Testis (tissue), 3 donors: ENCODE results near the gene LPCAT3. TPM values are rescaled to one million over a fixed set of nuclear protein-coding genes. Genes with fewer than 3 reads are reported as not detected.

Experiments
- DNase-seq: peaks from one replicate; pipeline ENCODE4 v3.0.0-alpha.2; 2019
- H3K27ac ChIP-seq, 2 donors: fragments of 200-600 bp; sonication (generic); one replicate each; pipeline ENCODE4 v1.5.1; 2019
- H3K27me3 ChIP-seq: fragments of 200-600 bp; sonication (generic); one replicate; pipeline ENCODE4 v1.5.1; 2019
- H3K36me3 ChIP-seq: fragments of 200-600 bp; sonication (generic); one replicate; pipeline ENCODE4 v1.5.1; 2017; ENCODE audit warnings: low read depth; ENCODE audit errors: missing control alignments
- H3K4me1 ChIP-seq: fragments of 200-600 bp; sonication (generic); one replicate; pipeline ENCODE4 v1.5.1; 2019
- H3K4me3 ChIP-seq, 2 donors: fragments of 200-600 bp; sonication (generic); one replicate each; pipeline ENCODE4 v1.5.1; 2017 to 2019
- H3K9me3 ChIP-seq: fragments of 200-600 bp; sonication (generic); one replicate; pipeline ENCODE4 v1.5.1; 2017
- POLR2A ChIP-seq: fragments of 450-650 bp; IDR thresholded peaks from one replicate; pipeline ENCODE4 v1.6.1; 2017; ENCODE audit warnings: antibody characterized with exemption, mild to moderate bottlenecking, moderate library complexity
- WGBS, 2 donors: methylation state at CpG; one replicate each; pipeline ENCODE4 v1.1.5; 2018; 5-methylcytosine and 5-hydroxymethylcytosine counted together
- intact Hi-C: fragments of 100-400 bp; cut with DNase I; formaldehyde crosslinking; loops from one replicate; pipeline ENCODE4 v1.15.1; 2023; ENCODE audit warnings: low total_unique reads
- polyA plus RNA-seq: library from polyadenylated mRNA; stranded (reverse); fragments of 350-450 nt; fragmentation: Illumina TruSeq; extraction: RNeasy Lipid Tissue Mini Kit (QIAGEN cat#74804); gene quantifications from one replicate; pipeline ENCODE4 v1.2.3, GENCODE V29; 2014; ENCODE audit warnings: low read depth, low replicate concordance; ENCODE audit not compliant: insufficient read depth
- total RNA-seq, 2 donors: library from RNA; depleted of rRNA; stranded (reverse); fragments of >200 nt; gene quantifications; one replicate each; pipeline ENCODE4 v1.2.3, GENCODE V29; 2016
- TF ChIP-seq, protein P1 (sequence below), 3 experiments: fragments of 450-650 bp in 2 of 3; fragments of 200-600 bp in 1 of 3; sonication (generic) in 1 of 3; IDR thresholded peaks; one replicate each; pipeline ENCODE4 v1.5.1; 2016 to 2019; ENCODE audit warnings: antibody characterized with exemption in 3 of 3, mild to moderate bottlenecking in 2 of 3, moderate library complexity in 1 of 3

LPCAT3 gene
- total and polyA plus RNA-seq, 3 donors from 2014 or later, result 26.0 to 33.2 (median 30.2) TPM

DNA sequence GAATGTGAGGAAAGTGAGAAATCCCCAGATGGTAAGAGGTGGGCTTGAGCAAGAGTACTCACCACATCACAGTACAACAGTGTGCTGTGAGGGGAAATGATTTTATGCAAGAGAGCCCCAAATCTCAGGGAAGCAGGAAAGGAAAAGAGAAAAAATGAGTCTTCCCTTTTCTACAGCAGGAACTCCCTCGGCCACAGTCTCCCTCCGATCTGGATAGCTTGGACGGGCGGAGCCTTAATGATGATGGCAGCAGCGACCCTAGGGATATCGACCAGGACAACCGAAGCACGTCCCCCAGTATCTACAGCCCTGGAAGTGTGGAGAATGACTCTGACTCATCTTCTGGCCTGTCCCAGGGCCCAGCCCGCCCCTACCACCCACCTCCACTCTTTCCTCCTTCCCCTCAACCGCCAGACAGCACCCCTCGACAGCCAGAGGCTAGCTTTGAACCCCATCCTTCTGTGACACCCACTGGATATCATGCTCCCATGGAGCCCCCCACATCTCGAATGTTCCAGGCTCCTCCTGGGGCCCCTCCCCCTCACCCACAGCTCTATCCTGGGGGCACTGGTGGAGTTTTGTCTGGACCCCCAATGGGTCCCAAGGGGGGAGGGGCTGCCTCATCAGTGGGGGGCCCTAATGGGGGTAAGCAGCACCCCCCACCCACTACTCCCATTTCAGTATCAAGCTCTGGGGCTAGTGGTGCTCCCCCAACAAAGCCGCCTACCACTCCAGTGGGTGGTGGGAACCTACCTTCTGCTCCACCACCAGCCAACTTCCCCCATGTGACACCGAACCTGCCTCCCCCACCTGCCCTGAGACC lies 82.7 kb downstream of the LPCAT3 start:
- WGBS, 2 donors, result 64 to 69% methylated on average over 14 of the region's 14 CpGs
- no peak overlapping the region for H3K4me3 ChIP-seq
- H3K27ac ChIP-seq, result no peak overlapping the region
- peaks cover 33% of the 10 kb centered on the region for H3K4me1 ChIP-seq
- H3K27me3 ChIP-seq, result no peaks in the 10 kb centered on the region
- no peak for TF ChIP-seq POLR2A
- TF ChIP-seq, protein P1, sequence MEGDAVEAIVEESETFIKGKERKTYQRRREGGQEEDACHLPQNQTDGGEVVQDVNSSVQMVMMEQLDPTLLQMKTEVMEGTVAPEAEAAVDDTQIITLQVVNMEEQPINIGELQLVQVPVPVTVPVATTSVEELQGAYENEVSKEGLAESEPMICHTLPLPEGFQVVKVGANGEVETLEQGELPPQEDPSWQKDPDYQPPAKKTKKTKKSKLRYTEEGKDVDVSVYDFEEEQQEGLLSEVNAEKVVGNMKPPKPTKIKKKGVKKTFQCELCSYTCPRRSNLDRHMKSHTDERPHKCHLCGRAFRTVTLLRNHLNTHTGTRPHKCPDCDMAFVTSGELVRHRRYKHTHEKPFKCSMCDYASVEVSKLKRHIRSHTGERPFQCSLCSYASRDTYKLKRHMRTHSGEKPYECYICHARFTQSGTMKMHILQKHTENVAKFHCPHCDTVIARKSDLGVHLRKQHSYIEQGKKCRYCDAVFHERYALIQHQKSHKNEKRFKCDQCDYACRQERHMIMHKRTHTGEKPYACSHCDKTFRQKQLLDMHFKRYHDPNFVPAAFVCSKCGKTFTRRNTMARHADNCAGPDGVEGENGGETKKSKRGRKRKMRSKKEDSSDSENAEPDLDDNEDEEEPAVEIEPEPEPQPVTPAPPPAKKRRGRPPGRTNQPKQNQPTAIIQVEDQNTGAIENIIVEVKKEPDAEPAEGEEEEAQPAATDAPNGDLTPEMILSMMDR (IDR thresholded peaks at IDR 0.05), result no peak
- no peaks in the 10 kb centered on the region for H3K36me3 ChIP-seq
- no peak for DNase-seq
- no peaks in the 10 kb centered on the region for H3K9me3 ChIP-seq
- intact Hi-C loops, result no loop called here

DNA sequence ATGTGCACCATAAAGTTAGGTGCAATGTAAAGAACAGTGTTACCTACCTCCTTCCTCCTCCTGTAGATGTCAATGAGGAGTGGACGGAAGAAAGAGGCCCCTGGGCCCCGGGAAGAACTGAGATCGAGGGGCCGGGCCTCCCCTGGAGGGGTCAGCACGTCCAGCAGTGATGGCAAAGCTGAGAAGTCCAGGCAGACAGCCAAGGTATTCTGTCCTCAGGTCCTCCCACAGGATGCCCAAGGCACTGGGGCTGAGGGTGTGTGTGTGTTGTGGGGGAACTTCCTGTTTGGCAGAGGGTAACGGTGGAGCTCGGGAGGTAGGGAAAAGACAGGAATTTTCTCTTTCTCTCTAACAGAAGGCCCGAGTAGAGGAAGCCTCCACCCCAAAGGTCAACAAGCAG lies 84.2 kb downstream of the LPCAT3 start:
- Histone ChIP-seq H3K36me3 (no peaks in the 10 kb centered on the region), H3K4me3 (no peak overlapping the region), H3K4me1 (peaks cover 44% of the 10 kb centered on the region), H3K27me3 (no peaks in the 10 kb centered on the region), H3K27ac (peak overlapping the region; percentile 18 to 49), H3K9me3 (no peaks in the 10 kb centered on the region)
- DNase-seq, result no peak
- TF ChIP-seq, protein P1 (IDR thresholded peaks at IDR 0.05), result no peak
- TF ChIP-seq POLR2A, result no peak
- WGBS, 2 donors, result 25 to 48% methylated on average over 8 of the region's 8 CpGs
- intact Hi-C loops, result no loop called here

DNA sequence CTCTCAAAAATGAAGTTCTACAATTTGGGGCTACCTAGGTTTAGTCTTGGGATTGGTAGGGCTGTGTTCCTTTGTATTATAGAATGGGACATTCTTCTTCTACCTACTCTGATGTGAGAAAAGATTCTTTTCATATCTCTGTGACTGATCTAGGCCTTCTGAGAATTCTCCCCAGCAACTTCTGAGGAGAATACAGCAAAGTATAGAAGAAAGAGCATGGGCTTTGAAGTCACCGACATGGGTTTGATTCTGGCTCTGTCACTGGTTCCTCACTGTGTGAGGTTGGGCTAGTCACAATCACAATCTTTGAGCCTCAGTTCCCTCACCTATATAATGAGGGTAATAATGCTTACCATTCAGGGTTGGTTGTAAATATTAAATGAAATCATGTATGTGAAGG lies 85.5 kb downstream of the LPCAT3 start:
- no peaks in the 10 kb centered on the region for H3K36me3 ChIP-seq
- DNase-seq, result no peak
- intact Hi-C loops, result no loop called here
- no peaks in the 10 kb centered on the region for H3K27me3 ChIP-seq
- peaks cover 37% of the 10 kb centered on the region for H3K4me1 ChIP-seq
- no peak overlapping the region for H3K4me3 ChIP-seq
- WGBS, 2 donors, result 71 to 89% methylated on average over 1 of the region's 1 CpG
- no peaks in the 10 kb centered on the region for H3K9me3 ChIP-seq
- TF ChIP-seq, protein P1 (IDR thresholded peaks at IDR 0.05), result no peak
- TF ChIP-seq POLR2A, result no peak
- H3K27ac ChIP-seq, result no peak overlapping the region

DNA sequence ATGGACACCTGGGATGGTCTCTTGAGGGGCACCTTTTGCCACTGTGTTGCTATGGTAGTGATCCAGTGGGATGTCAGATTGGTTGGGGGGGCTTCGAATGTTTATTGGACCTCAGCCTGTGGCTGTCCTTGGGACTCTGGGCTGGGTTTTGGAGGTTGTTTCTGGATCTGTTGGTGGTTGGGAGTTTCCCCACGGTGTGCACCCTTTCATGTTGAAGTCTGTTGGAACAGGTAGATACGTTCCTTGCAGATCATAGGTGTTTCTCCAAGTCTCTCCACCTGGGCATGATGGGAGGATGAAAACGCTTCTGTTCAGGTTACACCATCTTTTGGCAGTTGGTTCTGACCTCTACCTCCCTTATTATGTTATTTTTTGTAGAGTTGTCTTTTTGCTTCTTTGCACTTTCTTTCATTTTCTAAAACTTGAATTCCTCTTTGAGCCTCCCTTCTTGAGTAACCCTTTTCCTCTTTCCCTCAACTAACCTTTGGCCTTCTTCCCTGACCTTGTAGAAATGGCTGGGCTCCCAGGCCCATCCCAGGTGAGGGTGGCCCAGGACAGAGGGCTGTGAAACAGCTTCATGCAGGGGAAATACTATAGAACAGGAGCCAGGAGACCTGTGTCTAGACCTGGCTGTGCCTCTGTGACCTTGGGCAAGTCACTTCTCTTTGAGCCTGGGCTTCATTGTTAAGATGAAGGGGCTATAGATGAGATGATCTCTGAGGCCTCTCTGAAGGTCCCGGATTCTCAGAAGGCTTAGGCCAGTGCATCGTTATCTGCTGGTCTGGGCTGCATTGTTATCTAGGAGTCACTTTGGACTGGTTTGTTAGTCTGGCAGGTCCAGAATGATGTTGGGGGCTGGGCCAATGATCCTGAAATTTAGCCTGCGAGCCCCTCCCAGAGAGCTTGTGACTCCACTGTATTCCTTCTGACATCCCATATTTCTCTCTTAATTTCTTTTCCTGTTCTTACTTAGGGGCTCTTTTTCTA lies 88.5 kb downstream of the LPCAT3 start:
- WGBS, 2 donors, result 25 to 30% methylated on average over 6 to 7 of the region's 7 CpGs
- Histone ChIP-seq H3K27me3 (no peaks in the 10 kb centered on the region), H3K4me3 (peak overlapping the region; percentile 70 to 87), H3K27ac (peak overlapping the region; percentile 86 to 98), H3K4me1 (peaks cover 41% of the 10 kb centered on the region), H3K36me3 (no peaks in the 10 kb centered on the region), H3K9me3 (no peaks in the 10 kb centered on the region)
- TF ChIP-seq, protein P1 (IDR thresholded peaks at IDR 0.05), result no peak
- no peak for TF ChIP-seq POLR2A
- DNase-seq, result no peak
- intact Hi-C loops, result no loop called here
